Left ventricle myocardium inferior (tissue), 1 donor: ENCODE data around the gene SMIM3. TPM values are rescaled to one million over a fixed set of nuclear protein-coding genes. Genes with fewer than 3 reads are reported as not detected.

Experiments used
- DNase-seq: peaks from one replicate; pipeline ENCODE4 v3.0.0-alpha.2; 2020
- H3K27ac ChIP-seq: fragments of 200-600 bp; replicated peaks from 2 replicates; pipeline ENCODE4 v1.8.0; 2021
- H3K27me3 ChIP-seq: fragments of 200-600 bp; 2 replicates; pipeline ENCODE4 v1.8.0; 2021; ENCODE audit warnings: low read depth
- H3K36me3 ChIP-seq: fragments of 200-600 bp; 2 replicates; pipeline ENCODE4 v1.8.0; 2021
- H3K4me1 ChIP-seq: fragments of 200-600 bp; 2 replicates; pipeline ENCODE4 v1.8.0; 2021
- H3K4me3 ChIP-seq: fragments of 200-600 bp; 2 replicates; pipeline ENCODE4 v1.8.0; 2021; ENCODE audit warnings: mild to moderate bottlenecking, moderate library complexity
- H3K9me3 ChIP-seq: fragments of 200-600 bp; replicated peaks from 2 replicates; pipeline ENCODE4 v1.8.0; 2021
- CTCF ChIP-seq: fragments of 200-600 bp; IDR thresholded peaks from 2 replicates; pipeline ENCODE4 v1.8.0; 2021; ENCODE audit warnings: antibody characterized with exemption, mild to moderate bottlenecking, borderline replicate concordance
- intact Hi-C: fragments of 100-400 bp; cut with micrococcal nuclease; formaldehyde crosslinking; loops from one replicate; pipeline ENCODE4 v1.11.0; 2022
- long read RNA-seq: library from polyadenylated mRNA; unstranded; transcript quantifications from one replicate; pipeline ENCODE4 v2.0.0, GENCODE V29; 2021
- total RNA-seq: library from RNA; stranded (reverse); fragmentation: NEBNext Ultra II Directional; extraction: Animal tissue kit (Norgen Biotek cat#: 25700); gene quantifications from one replicate; pipeline ENCODE4 v1.2.1, GENCODE V29; 2021
- donor health status: DM: no; HTN: yes; CAD: no; lungs with severe emphysema.

SMIM3 gene
- total RNA-seq: 15.7 TPM
- long read RNA-seq, transcript SMIM3-201 (2 exons, 2,332 nt): major isoform, 15 of 16 reads
- long read RNA-seq, partial matches to known transcripts: 0 of 16 reads
- long read RNA-seq, other reads (novel, unspliced or antisense): 1 of 16 reads

- peak within 1 kb of the TSS; percentile 96 for H3K27ac ChIP-seq
- H3K4me3 ChIP-seq: peak within 1 kb of the TSS; percentile 75
- no peaks in the 10 kb centered on the region for H3K9me3 ChIP-seq
- peaks cover 70% of the 10 kb centered on the region for H3K4me1 ChIP-seq
- intact Hi-C loops: no loop called here
- H3K27me3 ChIP-seq: no peaks in the 10 kb centered on the region
- no peaks in the 10 kb centered on the region for H3K36me3 ChIP-seq
- peak; percentile 89 for DNase-seq
- peak; percentile 46 for TF ChIP-seq CTCF
Measured at GRCh38 chr5:150778517-150779396, at the start of gene SMIM3. TSS of gene SMIM3 (plus strand) at chr5:150778757. CDS start at chr5:150795441, 16,684 bp downstream.

- H3K27me3 ChIP-seq: no peaks in the 10 kb centered on the region
- H3K27ac ChIP-seq: no peak overlapping the region
- DNase-seq: no peak
- intact Hi-C loops: no loop called here
- H3K4me3 ChIP-seq: no peak overlapping the region
- H3K9me3 ChIP-seq: peaks cover 5% of the 10 kb centered on the region
- no peak for TF ChIP-seq CTCF
- H3K36me3 ChIP-seq: peaks cover 89% of the 10 kb centered on the region
- peaks cover 1% of the 10 kb centered on the region for H3K4me1 ChIP-seq
Measured at GRCh38 chr5:150729859-150730258, 48.7 kb upstream of the SMIM3 start.

- intact Hi-C loops: no loop called here
- Histone ChIP-seq H3K4me1 (peaks cover 6% of the 10 kb centered on the region), H3K27me3 (no peaks in the 10 kb centered on the region), H3K9me3 (peaks cover 13% of the 10 kb centered on the region), H3K36me3 (peaks cover 84% of the 10 kb centered on the region), H3K4me3 (no peak overlapping the region), H3K27ac (no peak overlapping the region)
- DNase-seq: no peak
- TF ChIP-seq CTCF: no peak
Measured at GRCh38 chr5:150731669-150732242, 46.8 kb upstream of the SMIM3 start.

- intact Hi-C loops: no loop called here
- H3K36me3 ChIP-seq: peaks cover 62% of the 10 kb centered on the region
- H3K27ac ChIP-seq: peak overlapping the region; percentile 47
- DNase-seq: peak; percentile 57
- peaks cover 28% of the 10 kb centered on the region for H3K4me1 ChIP-seq
- no peaks in the 10 kb centered on the region for H3K27me3 ChIP-seq
- H3K9me3 ChIP-seq: peaks cover 17% of the 10 kb centered on the region
- no peak for TF ChIP-seq CTCF
- no peak overlapping the region for H3K4me3 ChIP-seq
Measured at GRCh38 chr5:150734579-150735384, 43.8 kb upstream of the SMIM3 start.

- Histone ChIP-seq H3K36me3 (peaks cover 44% of the 10 kb centered on the region), H3K27me3 (no peaks in the 10 kb centered on the region), H3K9me3 (peaks cover 17% of the 10 kb centered on the region), H3K4me3 (no peak overlapping the region), H3K27ac (no peak overlapping the region), H3K4me1 (peaks cover 40% of the 10 kb centered on the region)
- intact Hi-C loops: no loop called here
- TF ChIP-seq CTCF: no peak
- DNase-seq: no peak
Measured at GRCh38 chr5:150738862-150739261, 39.7 kb upstream of the SMIM3 start.
